ENCODE results near the gene EEFSEC.

The EEFSEC gene

GRCh38 chr3:128307781-128308469 is 154.6 kb downstream of the EEFSEC start:
- Histone ChIP-seq H3K27me3 (ENCODE audit: control insufficient read depth in 1 of 2, insufficient read depth in 2 of 2, low read length in 2 of 2) (no peaks in the 10 kb centered on the region), H3K9ac (ENCODE audit: low read length) (no peak overlapping the region), H3K36me3 (ENCODE audit: insufficient read depth, low read length) (no peaks in the 10 kb centered on the region), H3K4me3 (ENCODE audit: low read depth in 1 of 2, low read length in 2 of 2) (no peak overlapping the region), H3K27ac (ENCODE audit: low read depth, low read length) (no peak overlapping the region), H3K9me3 (ENCODE audit: low read length) (no peaks in the 10 kb centered on the region), H3K4me1 (ENCODE audit: insufficient read depth, low read length) (no peaks in the 10 kb centered on the region)

- H3K36me3 ChIP-seq (ENCODE audit: insufficient read depth, low read length): no peaks in the 10 kb centered on the region
- H3K27ac ChIP-seq (ENCODE audit: low read depth, low read length): no peak overlapping the region
- H3K9ac ChIP-seq (ENCODE audit: low read length): no peak overlapping the region
- H3K4me1 ChIP-seq (ENCODE audit: insufficient read depth, low read length): no peaks in the 10 kb centered on the region
- H3K4me3 ChIP-seq (ENCODE audit: low read depth in 1 of 2, low read length in 2 of 2): no peak overlapping the region
- no peaks in the 10 kb centered on the region for H3K9me3 ChIP-seq (ENCODE audit: low read length)
- H3K27me3 ChIP-seq (ENCODE audit: control insufficient read depth in 1 of 2, insufficient read depth in 2 of 2, low read length in 2 of 2): no peaks in the 10 kb centered on the region
Observed at GRCh38 chr3:128309026-128309425, 155.7 kb downstream of the EEFSEC start.

- no peak overlapping the region for H3K27ac ChIP-seq (ENCODE audit: low read depth, low read length)
- no peaks in the 10 kb centered on the region for H3K9me3 ChIP-seq (ENCODE audit: low read length)
- H3K4me3 ChIP-seq (ENCODE audit: low read depth in 1 of 2, low read length in 2 of 2): no peak overlapping the region
- no peaks in the 10 kb centered on the region for H3K4me1 ChIP-seq (ENCODE audit: insufficient read depth, low read length)
- H3K36me3 ChIP-seq (ENCODE audit: insufficient read depth, low read length): no peaks in the 10 kb centered on the region
- H3K9ac ChIP-seq (ENCODE audit: low read length): no peak overlapping the region
- H3K27me3 ChIP-seq (ENCODE audit: control insufficient read depth in 1 of 2, insufficient read depth in 2 of 2, low read length in 2 of 2): no peaks in the 10 kb centered on the region
Observed at GRCh38 chr3:128310286-128311058, 157.2 kb downstream of the EEFSEC start.

GRCh38 chr3:128311441-128311844 is 158.2 kb downstream of the EEFSEC start:
- Histone ChIP-seq H3K4me3 (ENCODE audit: low read depth in 1 of 2, low read length in 2 of 2) (no peak overlapping the region), H3K4me1 (ENCODE audit: insufficient read depth, low read length) (peaks cover 6% of the 10 kb centered on the region), H3K9ac (ENCODE audit: low read length) (no peak overlapping the region), H3K27me3 (ENCODE audit: control insufficient read depth in 1 of 2, insufficient read depth in 2 of 2, low read length in 2 of 2) (no peaks in the 10 kb centered on the region), H3K27ac (ENCODE audit: low read depth, low read length) (no peak overlapping the region), H3K9me3 (ENCODE audit: low read length) (no peaks in the 10 kb centered on the region), H3K36me3 (ENCODE audit: insufficient read depth, low read length) (no peaks in the 10 kb centered on the region)

- no peak overlapping the region for H3K4me3 ChIP-seq (ENCODE audit: low read depth in 1 of 2, low read length in 2 of 2)
- no peak overlapping the region for H3K9ac ChIP-seq (ENCODE audit: low read length)
- H3K9me3 ChIP-seq (ENCODE audit: low read length): no peaks in the 10 kb centered on the region
- H3K27me3 ChIP-seq (ENCODE audit: control insufficient read depth in 1 of 2, insufficient read depth in 2 of 2, low read length in 2 of 2): no peaks in the 10 kb centered on the region
- no peak overlapping the region for H3K27ac ChIP-seq (ENCODE audit: low read depth, low read length)
- no peaks in the 10 kb centered on the region for H3K36me3 ChIP-seq (ENCODE audit: insufficient read depth, low read length)
- peaks cover 14% of the 10 kb centered on the region for H3K4me1 ChIP-seq (ENCODE audit: insufficient read depth, low read length)
Observed at GRCh38 chr3:128312271-128312670, 159.0 kb downstream of the EEFSEC start.

- H3K9ac ChIP-seq (ENCODE audit: low read length): no peak overlapping the region
- H3K36me3 ChIP-seq (ENCODE audit: insufficient read depth, low read length): no peaks in the 10 kb centered on the region
- H3K27me3 ChIP-seq (ENCODE audit: control insufficient read depth in 1 of 2, insufficient read depth in 2 of 2, low read length in 2 of 2): no peaks in the 10 kb centered on the region
- no peak overlapping the region for H3K27ac ChIP-seq (ENCODE audit: low read depth, low read length)
- H3K4me3 ChIP-seq (ENCODE audit: low read depth in 1 of 2, low read length in 2 of 2): no peak overlapping the region
- no peaks in the 10 kb centered on the region for H3K9me3 ChIP-seq (ENCODE audit: low read length)
- H3K4me1 ChIP-seq (ENCODE audit: insufficient read depth, low read length): peaks cover 15% of the 10 kb centered on the region
Observed at GRCh38 chr3:128313071-128313725, 159.9 kb downstream of the EEFSEC start.

- Histone ChIP-seq H3K4me1 (ENCODE audit: insufficient read depth, low read length) (peaks cover 15% of the 10 kb centered on the region), H3K4me3 (ENCODE audit: low read depth in 1 of 2, low read length in 2 of 2) (no peak overlapping the region), H3K36me3 (ENCODE audit: insufficient read depth, low read length) (no peaks in the 10 kb centered on the region), H3K27ac (ENCODE audit: low read depth, low read length) (no peak overlapping the region), H3K9ac (ENCODE audit: low read length) (no peak overlapping the region), H3K27me3 (ENCODE audit: control insufficient read depth in 1 of 2, insufficient read depth in 2 of 2, low read length in 2 of 2) (no peaks in the 10 kb centered on the region), H3K9me3 (ENCODE audit: low read length) (no peaks in the 10 kb centered on the region)
Observed at GRCh38 chr3:128313935-128314334, 160.7 kb downstream of the EEFSEC start.

GRCh38 chr3:128315313-128315712 is 162.0 kb downstream of the EEFSEC start:
- peaks cover 15% of the 10 kb centered on the region for H3K4me1 ChIP-seq (ENCODE audit: insufficient read depth, low read length)
- no peak overlapping the region for H3K27ac ChIP-seq (ENCODE audit: low read depth, low read length)
- no peaks in the 10 kb centered on the region for H3K9me3 ChIP-seq (ENCODE audit: low read length)
- H3K27me3 ChIP-seq (ENCODE audit: control insufficient read depth in 1 of 2, insufficient read depth in 2 of 2, low read length in 2 of 2): no peaks in the 10 kb centered on the region
- no peak overlapping the region for H3K4me3 ChIP-seq (ENCODE audit: low read depth in 1 of 2, low read length in 2 of 2)
- no peaks in the 10 kb centered on the region for H3K36me3 ChIP-seq (ENCODE audit: insufficient read depth, low read length)
- no peak overlapping the region for H3K9ac ChIP-seq (ENCODE audit: low read length)

GRCh38 chr3:128316481-128316891 is 163.2 kb downstream of the EEFSEC start:
- H3K9ac ChIP-seq (ENCODE audit: low read length): no peak overlapping the region
- H3K27ac ChIP-seq (ENCODE audit: low read depth, low read length): no peak overlapping the region

GRCh38 chr3:128317101-128317697 is 163.9 kb downstream of the EEFSEC start:
- H3K27ac ChIP-seq (ENCODE audit: low read depth, low read length): no peak overlapping the region

More at GRCh38 chr3:128316481-128316891, 163.2 kb downstream of the EEFSEC start:
- no peaks in the 10 kb centered on the region for H3K27me3 ChIP-seq (ENCODE audit: control insufficient read depth in 1 of 2, insufficient read depth in 2 of 2, low read length in 2 of 2)
- peaks cover 15% of the 10 kb centered on the region for H3K4me1 ChIP-seq (ENCODE audit: insufficient read depth, low read length)
- H3K9me3 ChIP-seq (ENCODE audit: low read length): no peaks in the 10 kb centered on the region
- H3K4me3 ChIP-seq (ENCODE audit: low read depth in 1 of 2, low read length in 2 of 2): no peak overlapping the region
- H3K36me3 ChIP-seq (ENCODE audit: insufficient read depth, low read length): no peaks in the 10 kb centered on the region

GRCh38 chr3:128317698-128318231 is 164.5 kb downstream of the EEFSEC start:
- Histone ChIP-seq H3K27me3 (ENCODE audit: control insufficient read depth in 1 of 2, insufficient read depth in 2 of 2, low read length in 2 of 2) (no peaks in the 10 kb centered on the region), H3K9me3 (ENCODE audit: low read length) (no peaks in the 10 kb centered on the region), H3K9ac (ENCODE audit: low read length) (no peak overlapping the region), H3K27ac (ENCODE audit: low read depth, low read length) (no peak overlapping the region), H3K4me1 (ENCODE audit: insufficient read depth, low read length) (peaks cover 15% of the 10 kb centered on the region), H3K36me3 (ENCODE audit: insufficient read depth, low read length) (no peaks in the 10 kb centered on the region), H3K4me3 (ENCODE audit: low read depth in 1 of 2, low read length in 2 of 2) (no peak overlapping the region)

More at GRCh38 chr3:128317101-128317697, 163.9 kb downstream of the EEFSEC start:
- peaks cover 15% of the 10 kb centered on the region for H3K4me1 ChIP-seq (ENCODE audit: insufficient read depth, low read length)
- H3K9ac ChIP-seq (ENCODE audit: low read length): no peak overlapping the region
- H3K9me3 ChIP-seq (ENCODE audit: low read length): no peaks in the 10 kb centered on the region
- no peak overlapping the region for H3K4me3 ChIP-seq (ENCODE audit: low read depth in 1 of 2, low read length in 2 of 2)
- H3K36me3 ChIP-seq (ENCODE audit: insufficient read depth, low read length): no peaks in the 10 kb centered on the region
- no peaks in the 10 kb centered on the region for H3K27me3 ChIP-seq (ENCODE audit: control insufficient read depth in 1 of 2, insufficient read depth in 2 of 2, low read length in 2 of 2)

Measured in muscle layer of colon (tissue), 2 donors.